Ishikawa (cell line): ENCODE measurements around the gene MDP1.

ENCODE experiments used
- CEBPB ChIP-seq: IDR thresholded peaks from 2 replicates; pipeline ENCODE4 v1.6.1; 2012
- CREB1 ChIP-seq: IDR thresholded peaks from 2 replicates; pipeline ENCODE4 v1.6.1; 2012; ENCODE audit warnings: low read depth
- EGR1 ChIP-seq: IDR thresholded peaks from 2 replicates; pipeline ENCODE4 v1.6.1; 2012
- EP300 ChIP-seq: IDR thresholded peaks from 2 replicates; pipeline ENCODE4 v1.6.1; 2012; ENCODE audit warnings: borderline replicate concordance
- FOXM1 ChIP-seq: IDR thresholded peaks from 2 replicates; pipeline ENCODE4 v1.6.1; 2012; ENCODE audit warnings: low read depth, borderline replicate concordance
- NFIC ChIP-seq: IDR thresholded peaks from 2 replicates; pipeline ENCODE4 v1.6.1; 2012
- RAD21 ChIP-seq: IDR thresholded peaks from 2 replicates; pipeline ENCODE4 v1.6.1; 2012; ENCODE audit warnings: low read depth
- TAF1 ChIP-seq: IDR thresholded peaks from 2 replicates; pipeline ENCODE4 v1.6.1; 2012; ENCODE audit warnings: low read depth, mild to moderate bottlenecking
- TCF12 ChIP-seq: IDR thresholded peaks from 2 replicates; pipeline ENCODE4 v1.6.1; 2012; ENCODE audit warnings: low read depth
- TEAD4 ChIP-seq: IDR thresholded peaks from 2 replicates; pipeline ENCODE4 v1.6.1; 2012
- YY1 ChIP-seq: IDR thresholded peaks from 2 replicates; pipeline ENCODE4 v1.6.1; 2012; ENCODE audit warnings: low read depth
- ZBTB7A ChIP-seq: IDR thresholded peaks from 2 replicates; pipeline ENCODE4 v1.6.1; 2012; ENCODE audit warnings: low read depth
- TF ChIP-seq, protein P1 (sequence below): IDR thresholded peaks from 2 replicates; pipeline ENCODE4 v1.6.1; 2012
- TF ChIP-seq, protein P2 (sequence below): IDR thresholded peaks from 2 replicates; pipeline ENCODE4 v1.6.1; 2012; ENCODE audit warnings: low read depth, mild to moderate bottlenecking
- TF ChIP-seq, protein P3 (sequence below): IDR thresholded peaks from 2 replicates; pipeline ENCODE4 v1.6.1; 2012

The MDP1 gene

DNA sequence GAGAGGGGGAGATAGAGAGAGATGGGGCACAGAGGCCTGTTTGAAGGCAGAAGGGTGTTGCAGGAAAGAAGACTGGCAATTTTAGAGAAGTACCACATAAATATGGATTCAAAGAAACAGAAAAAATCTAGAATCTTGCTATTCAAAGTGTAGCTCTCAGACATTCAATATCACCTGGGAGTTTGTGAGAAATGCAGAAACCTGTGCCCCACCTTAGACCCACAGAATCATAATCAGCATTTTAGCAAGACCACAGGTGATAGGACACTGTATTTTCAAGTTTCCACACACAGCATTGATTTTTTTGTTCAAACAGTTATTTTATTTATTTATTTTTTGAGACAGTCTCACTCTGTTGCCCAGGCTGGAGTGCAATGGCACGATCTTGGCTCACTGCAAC is 13.0 kb upstream of the MDP1 start:
- TF ChIP-seq RAD21 (no peak), CEBPB (no peak), ZBTB7A (no peak), TCF12 (no peak), CREB1 (no peak), NFIC (no peak)
- TF ChIP-seq, protein P1, sequence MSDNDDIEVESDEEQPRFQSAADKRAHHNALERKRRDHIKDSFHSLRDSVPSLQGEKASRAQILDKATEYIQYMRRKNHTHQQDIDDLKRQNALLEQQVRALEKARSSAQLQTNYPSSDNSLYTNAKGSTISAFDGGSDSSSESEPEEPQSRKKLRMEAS = no peak

DNA sequence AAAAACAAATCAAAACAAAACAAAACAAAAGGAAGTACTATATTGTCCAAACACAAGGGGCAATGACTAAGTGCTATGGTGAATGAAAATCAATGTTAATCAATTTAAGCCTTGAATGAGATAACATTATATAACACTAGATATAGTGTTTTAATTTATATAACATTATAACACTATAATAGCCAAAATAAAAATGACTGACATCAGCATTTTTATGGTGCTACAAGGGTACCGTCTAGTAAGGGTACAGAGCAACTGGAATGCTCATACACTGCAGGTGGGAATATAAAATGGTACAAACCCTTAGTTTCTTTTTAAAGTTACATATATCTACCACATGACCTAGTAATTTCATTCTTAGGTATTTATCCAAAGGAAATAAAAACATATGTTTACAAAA is 10.6 kb upstream of the MDP1 start:
- TF ChIP-seq, protein P2, sequence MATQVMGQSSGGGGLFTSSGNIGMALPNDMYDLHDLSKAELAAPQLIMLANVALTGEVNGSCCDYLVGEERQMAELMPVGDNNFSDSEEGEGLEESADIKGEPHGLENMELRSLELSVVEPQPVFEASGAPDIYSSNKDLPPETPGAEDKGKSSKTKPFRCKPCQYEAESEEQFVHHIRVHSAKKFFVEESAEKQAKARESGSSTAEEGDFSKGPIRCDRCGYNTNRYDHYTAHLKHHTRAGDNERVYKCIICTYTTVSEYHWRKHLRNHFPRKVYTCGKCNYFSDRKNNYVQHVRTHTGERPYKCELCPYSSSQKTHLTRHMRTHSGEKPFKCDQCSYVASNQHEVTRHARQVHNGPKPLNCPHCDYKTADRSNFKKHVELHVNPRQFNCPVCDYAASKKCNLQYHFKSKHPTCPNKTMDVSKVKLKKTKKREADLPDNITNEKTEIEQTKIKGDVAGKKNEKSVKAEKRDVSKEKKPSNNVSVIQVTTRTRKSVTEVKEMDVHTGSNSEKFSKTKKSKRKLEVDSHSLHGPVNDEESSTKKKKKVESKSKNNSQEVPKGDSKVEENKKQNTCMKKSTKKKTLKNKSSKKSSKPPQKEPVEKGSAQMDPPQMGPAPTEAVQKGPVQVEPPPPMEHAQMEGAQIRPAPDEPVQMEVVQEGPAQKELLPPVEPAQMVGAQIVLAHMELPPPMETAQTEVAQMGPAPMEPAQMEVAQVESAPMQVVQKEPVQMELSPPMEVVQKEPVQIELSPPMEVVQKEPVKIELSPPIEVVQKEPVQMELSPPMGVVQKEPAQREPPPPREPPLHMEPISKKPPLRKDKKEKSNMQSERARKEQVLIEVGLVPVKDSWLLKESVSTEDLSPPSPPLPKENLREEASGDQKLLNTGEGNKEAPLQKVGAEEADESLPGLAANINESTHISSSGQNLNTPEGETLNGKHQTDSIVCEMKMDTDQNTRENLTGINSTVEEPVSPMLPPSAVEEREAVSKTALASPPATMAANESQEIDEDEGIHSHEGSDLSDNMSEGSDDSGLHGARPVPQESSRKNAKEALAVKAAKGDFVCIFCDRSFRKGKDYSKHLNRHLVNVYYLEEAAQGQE = no peak
- TF ChIP-seq CEBPB (no peak), YY1 (no peak), TCF12 (no peak), CREB1 (no peak), TAF1 (no peak), ZBTB7A (no peak), EP300 (no peak), FOXM1 (no peak), RAD21 (no peak), TEAD4 (no peak), NFIC (no peak), EGR1 (no peak)
- TF ChIP-seq, protein P1 = no peak
- TF ChIP-seq, protein P3, sequence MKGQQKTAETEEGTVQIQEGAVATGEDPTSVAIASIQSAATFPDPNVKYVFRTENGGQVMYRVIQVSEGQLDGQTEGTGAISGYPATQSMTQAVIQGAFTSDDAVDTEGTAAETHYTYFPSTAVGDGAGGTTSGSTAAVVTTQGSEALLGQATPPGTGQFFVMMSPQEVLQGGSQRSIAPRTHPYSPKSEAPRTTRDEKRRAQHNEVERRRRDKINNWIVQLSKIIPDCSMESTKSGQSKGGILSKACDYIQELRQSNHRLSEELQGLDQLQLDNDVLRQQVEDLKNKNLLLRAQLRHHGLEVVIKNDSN = no peak

DNA sequence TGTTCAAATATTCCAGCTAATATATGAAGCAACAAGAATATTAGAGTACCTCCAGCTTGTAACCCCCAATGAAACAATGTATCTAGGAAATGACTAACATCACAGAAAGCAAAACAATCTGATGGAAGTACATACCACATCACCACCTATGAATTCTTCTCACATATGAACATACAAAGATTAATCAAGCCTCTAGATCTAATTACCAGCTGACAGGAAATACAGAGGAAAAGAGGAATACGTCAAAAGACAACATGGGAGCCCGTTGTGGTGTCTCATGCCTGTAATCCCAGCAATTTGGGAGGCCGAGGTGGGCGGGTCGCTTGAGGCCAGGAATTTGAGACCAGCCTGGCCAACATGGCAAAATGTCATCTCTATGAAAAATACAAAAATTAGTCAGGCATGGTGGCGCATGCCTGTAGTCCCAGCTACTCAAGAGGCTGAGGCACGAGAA is 8.8 kb upstream of the MDP1 start:
- TF ChIP-seq TEAD4 (no peak), CREB1 (no peak), RAD21 (no peak), NFIC (no peak), CEBPB (no peak), YY1 (no peak), ZBTB7A (no peak), FOXM1 (no peak), TAF1 (no peak), TCF12 (no peak)

DNA sequence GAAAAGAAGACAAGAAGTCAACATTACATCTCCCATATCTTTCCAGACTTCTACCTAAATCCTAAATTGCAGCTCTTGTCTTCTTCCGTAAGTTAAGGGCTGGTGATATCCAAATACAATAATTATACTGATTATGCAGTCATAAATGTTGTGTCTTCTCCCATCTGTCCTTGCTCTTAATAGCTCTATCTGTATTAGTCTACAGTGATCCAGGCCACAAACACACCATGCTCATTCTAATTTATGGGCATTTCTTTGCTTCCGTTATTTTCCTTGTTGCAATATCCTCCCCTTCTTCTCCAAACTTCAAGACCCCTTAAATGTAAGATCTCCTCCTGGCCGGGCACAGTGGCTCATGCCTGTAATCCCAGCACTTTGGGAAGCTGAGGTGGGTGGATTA is 3.7 kb upstream of the MDP1 start:
- TF ChIP-seq EGR1 (no peak), EP300 (no peak), CREB1 (no peak), FOXM1 (no peak), ZBTB7A (no peak), RAD21 (no peak), TCF12 (no peak), CEBPB (no peak), TAF1 (no peak), TEAD4 (no peak), NFIC (no peak), YY1 (no peak)
- TF ChIP-seq, protein P2 = no peak
- TF ChIP-seq, protein P3 = no peak
- TF ChIP-seq, protein P1 = no peak

DNA sequence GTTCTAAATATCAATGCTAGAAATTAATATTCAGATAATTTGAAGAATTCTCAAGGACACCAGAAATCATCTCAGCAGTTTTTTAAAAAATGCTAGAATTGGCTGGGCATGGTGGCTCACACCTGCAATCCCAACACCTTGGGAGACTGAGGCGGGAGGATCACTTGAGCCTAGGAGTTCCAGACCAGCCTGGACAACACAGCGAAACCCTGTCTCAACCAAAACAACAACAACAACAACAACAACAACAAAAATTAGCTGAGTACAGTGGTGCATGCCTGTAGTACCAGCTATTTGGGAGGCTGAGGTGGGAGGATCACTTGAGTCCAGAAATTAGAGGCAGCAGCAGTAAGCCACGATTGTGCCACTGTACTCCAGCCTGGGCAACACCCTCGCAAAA is 3.2 kb upstream of the MDP1 start:
- TF ChIP-seq, protein P3 = no peak
- TF ChIP-seq CEBPB (no peak), EP300 (no peak), TEAD4 (no peak)
- TF ChIP-seq, protein P2 = no peak
